PC-3 (cell line): Measurements from ENCODE around the gene CEP112. TPM values are rescaled to one million over a fixed set of nuclear protein-coding genes. Genes with fewer than 3 reads are reported as not detected.

ENCODE experiments used
- ATAC-seq: fragments of 200-7000 bp; cut with Tn5 transposase; 2 replicates; pipeline ENCODE4 v1.9.1; 2020; ENCODE audit warnings: mild to moderate bottlenecking, moderate library complexity
- BruUV-seq: library from RNA; stranded (reverse); fragments of 400-500 nt; replicated peaks from 2 replicates; lab custom pipeline; 2021; lab: Mats Ljungman, UMichigan
- CTCF ChIA-PET: fragments of 300-600 bp; sonication (Branson Sonifier 250); formaldehyde crosslinking; loops from one replicate; lab custom pipeline; 2022; ENCODE audit warnings: antibody characterized with exemption; lab: Charles Lee
- POLR2A ChIA-PET: fragments of 300-600 bp; sonication (Branson Sonifier 250); formaldehyde crosslinking; loops from one replicate; lab custom pipeline; 2022; ENCODE audit warnings: antibody characterized with exemption; ENCODE audit not compliant: unreplicated experiment; lab: Charles Lee
- DNase-seq: peaks from one replicate; pipeline ENCODE4 v3.0.0-alpha.2; 2015
- H2AFZ ChIP-seq: fragments of 300-600 bp; sonication (generic); 2 replicates; pipeline ENCODE4 v1.6.0; 2016; ENCODE audit warnings: antibody characterized with exemption, low read length
- H3F3A ChIP-seq: fragments of 300-600 bp; sonication (generic); one replicate; pipeline ENCODE4 v1.6.0; 2017; ENCODE audit warnings: antibody characterized with exemption, low read length, control low read depth, mild to moderate bottlenecking; ENCODE audit not compliant: unreplicated experiment
- H3K27ac ChIP-seq: fragments of 300-600 bp; sonication (generic); 2 replicates; pipeline ENCODE4 v1.5.1; 2016; ENCODE audit warnings: mild to moderate bottlenecking, low read length
- H3K27me3 ChIP-seq: fragments of 300-600 bp; sonication (generic); 2 replicates; pipeline ENCODE4 v1.6.1; 2016; ENCODE audit warnings: low read length, mixed read lengths
- H3K36me3 ChIP-seq: fragments of 300-600 bp; sonication (generic); 2 replicates; pipeline ENCODE4 v1.6.1; 2016; ENCODE audit warnings: low read depth, mixed run types, low read length, mixed read lengths
- H3K4me1 ChIP-seq: fragments of 300-600 bp; sonication (generic); 2 replicates; pipeline ENCODE4 v1.5.1; 2016; ENCODE audit warnings: low read length; ENCODE audit not compliant: insufficient read depth
- H3K4me2 ChIP-seq: fragments of 300-600 bp; sonication (generic); 2 replicates; pipeline ENCODE4 v1.6.0; 2016; ENCODE audit warnings: low read length
- H3K4me3 ChIP-seq: fragments of 300-600 bp; sonication (generic); 2 replicates; pipeline ENCODE4 v1.5.1; 2016; ENCODE audit warnings: mild to moderate bottlenecking, low read length, mixed read lengths
- H3K79me2 ChIP-seq: fragments of 300-600 bp; sonication (generic); 2 replicates; pipeline ENCODE4 v1.6.1; 2017; ENCODE audit warnings: low read length, mixed read lengths
- H3K9ac ChIP-seq: fragments of 300-600 bp; sonication (generic); 2 replicates; pipeline ENCODE4 v1.6.0; 2016; ENCODE audit warnings: mild to moderate bottlenecking, low read length
- H3K9me2 ChIP-seq: fragments of 300-600 bp; sonication (generic); replicated peaks from 2 replicates; pipeline ENCODE4 v1.6.1; 2016; ENCODE audit warnings: mixed run types, low read length, mixed read lengths
- H3K9me3 ChIP-seq: fragments of 300-600 bp; sonication (generic); 2 replicates; pipeline ENCODE4 v1.6.1; 2016; ENCODE audit warnings: low read length, mixed read lengths
- H4K20me1 ChIP-seq: fragments of 300-600 bp; sonication (generic); 2 replicates; pipeline ENCODE4 v1.6.1; 2016; ENCODE audit warnings: low read length, mixed read lengths
- CTCF ChIP-seq: fragments of 300-600 bp; sonication (generic); conservative IDR thresholded peaks from 2 replicates; pipeline ENCODE4 v1.5.1; 2017; ENCODE audit warnings: antibody characterized with exemption, low read depth, mild to moderate bottlenecking, low read length
- EZH2 ChIP-seq: fragments of 300-600 bp; sonication (generic); IDR thresholded peaks from one replicate; pipeline ENCODE4 v1.6.1; 2017; ENCODE audit warnings: antibody characterized with exemption, mild to moderate bottlenecking, low read length; ENCODE audit not compliant: unreplicated experiment
- EZH2phosphoT487 ChIP-seq: fragments of 300-600 bp; sonication (generic); IDR thresholded peaks from 2 replicates; pipeline ENCODE4 v1.6.1; 2018; ENCODE audit warnings: mild to moderate bottlenecking, antibody characterized with exemption, low read length, borderline replicate concordance
- intact Hi-C: fragments of 100-400 bp; cut with micrococcal nuclease; formaldehyde crosslinking; loops from 2 replicates; pipeline ENCODE4 v1.9.0; 2023
- total RNA-seq: library from RNA; depleted of rRNA; stranded (reverse); fragments of >200 nt; gene quantifications from 2 replicates; pipeline ENCODE4 v1.2.3, GENCODE V29; 2014

Gene CEP112
- total RNA-seq, 1 experiment from 2014 or later: 6.5 TPM

- TF ChIP-seq EZH2 (no peak), CTCF (no peak), EZH2phosphoT487 (no peak)
- no TSS peak for BruUV-seq
- H3K79me2 ChIP-seq: no peaks in the 10 kb centered on the region
- no peaks in the 10 kb centered on the region for H3F3A ChIP-seq
- ChIA-PET POLR2A (no interaction called here), CTCF (no interaction called here)
- H3K4me2 ChIP-seq: no peak overlapping the region
- H3K36me3 ChIP-seq: no peaks in the 10 kb centered on the region
- no peaks in the 10 kb centered on the region for H4K20me1 ChIP-seq
- H3K4me3 ChIP-seq: no peak overlapping the region
- H3K4me1 ChIP-seq: no peaks in the 10 kb centered on the region
- H3K9me3 ChIP-seq: no peaks in the 10 kb centered on the region
- H3K27ac ChIP-seq: no peak overlapping the region
- no peaks in the 10 kb centered on the region for H3K9me2 ChIP-seq
- no peak for ATAC-seq
- H2AFZ ChIP-seq: no peak overlapping the region
- intact Hi-C loops: no loop called here
- no peak overlapping the region for H3K9ac ChIP-seq
- no peak for DNase-seq
- no peaks in the 10 kb centered on the region for H3K27me3 ChIP-seq
Observed at GRCh38 chr17:66229783-66230538, 38.0 kb upstream of the CEP112 start.

- Histone ChIP-seq H3F3A (no peaks in the 10 kb centered on the region), H3K4me3 (no peak within 1 kb of the TSS), H3K9me2 (no peaks in the 10 kb centered on the region), H2AFZ (no peak within 1 kb of the TSS), H3K4me1 (no peaks in the 10 kb centered on the region), H3K9me3 (no peaks in the 10 kb centered on the region), H3K9ac (no peak within 1 kb of the TSS), H4K20me1 (no peaks in the 10 kb centered on the region), H3K27ac (no peak within 1 kb of the TSS), H3K36me3 (no peaks in the 10 kb centered on the region), H3K27me3 (no peaks in the 10 kb centered on the region), H3K79me2 (no peaks in the 10 kb centered on the region), H3K4me2 (no peak within 1 kb of the TSS)
- BruUV-seq: no TSS peak
- POLR2A ChIA-PET: no interaction called here
- ATAC-seq (no peak), DNase-seq (no peak)
- CTCF ChIA-PET: no interaction called here
- TF ChIP-seq EZH2: no peak
- no peak for TF ChIP-seq EZH2phosphoT487
- TF ChIP-seq CTCF: no peak
- intact Hi-C loops: no loop called here
Observed at GRCh38 chr17:66228887-66229782, 37.2 kb upstream of the CEP112 start, which contains the start of gene APOH. Gene APOH (minus strand): TSS chr17:66229415. CDS start chr17:66229379, 36 bp downstream.
